ENCODE results near the gene ZBTB2.
A peak's percentile ranks its signal among the peaks of the same experiment; 100 is the strongest.

The ZBTB2 gene

GRCh38 chr6:151391471-151392413, at the start of gene ZBTB2:
ZBTB2 (minus strand) TSS chr6:151391559; CDS start chr6:151373637, 17,922 bp downstream.
- DNase-seq: peak; percentile 45 to 59

DNA sequence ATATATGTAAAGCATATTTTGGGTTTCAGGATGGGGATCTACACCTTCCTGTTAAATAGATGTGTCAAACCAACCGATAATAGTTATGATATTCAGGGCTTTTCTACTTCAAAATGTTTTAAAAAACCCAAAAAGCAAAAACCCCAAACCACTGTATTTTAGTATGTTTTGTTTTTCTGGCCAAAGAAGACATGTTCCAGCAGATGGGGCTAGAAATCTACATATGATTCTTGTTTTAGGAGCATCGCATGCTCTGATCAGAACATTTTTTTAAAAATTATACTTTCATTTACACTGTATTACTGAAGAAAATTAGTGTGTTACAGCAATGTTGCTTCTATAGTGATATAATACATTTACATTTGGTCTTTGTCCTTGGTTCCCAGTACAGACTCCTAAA, 49.6 kb upstream of the ZBTB2 start:
- DNase-seq: no peak

DNA sequence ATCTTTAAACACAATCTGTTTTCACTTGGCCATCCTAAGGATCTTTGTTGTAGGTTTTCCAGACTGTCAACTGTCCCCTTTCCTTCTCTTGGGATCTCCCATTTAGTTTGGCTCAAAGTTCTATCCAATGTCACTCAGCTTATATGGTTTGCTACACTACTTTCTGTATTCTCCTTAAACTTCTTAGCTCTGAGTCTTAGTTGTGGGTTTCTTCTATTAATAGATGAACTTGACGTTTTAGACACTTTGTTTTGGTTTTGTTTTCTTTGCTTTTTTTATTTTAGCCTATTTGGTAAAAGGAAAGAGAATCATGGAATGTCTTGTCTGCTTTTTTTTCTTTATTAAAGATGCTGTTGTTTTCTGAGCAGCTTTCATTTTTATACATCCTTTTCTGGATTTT, 49.1 kb upstream of the ZBTB2 start:
- DNase-seq: no peak

- DNase-seq: no peak
Measured at GRCh38 chr6:151437401-151437800, 46.0 kb upstream of the ZBTB2 start.

GRCh38 chr6:151436802-151437201, 45.4 kb upstream of the ZBTB2 start:
- DNase-seq: no peak

GRCh38 chr6:151436300-151436699, 44.9 kb upstream of the ZBTB2 start:
- no peak for DNase-seq

GRCh38 chr6:151434369-151434768, 43.0 kb upstream of the ZBTB2 start:
- no peak for DNase-seq

DNA sequence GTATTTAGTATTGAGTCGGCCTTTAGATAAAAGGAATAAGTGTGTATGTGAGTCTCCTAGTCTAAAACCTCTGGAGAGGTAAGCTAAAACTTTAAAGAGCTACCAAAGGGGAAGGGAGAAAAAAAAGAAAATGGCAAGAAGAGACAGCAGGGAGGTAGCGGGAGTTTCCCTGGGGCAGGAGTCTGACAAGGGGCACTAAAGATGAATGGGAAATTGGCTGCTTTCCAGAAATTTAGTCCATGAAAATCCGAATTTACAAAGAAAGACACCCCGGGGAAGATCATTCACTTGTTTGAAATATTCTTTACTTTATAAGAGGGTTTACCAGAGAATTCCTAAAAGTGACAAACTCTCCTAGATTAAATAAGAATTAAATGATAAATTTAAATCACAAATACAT, 41.3 kb upstream of the ZBTB2 start:
- DNase-seq: no peak

GRCh38 chr6:151431337-151431736, 40.0 kb upstream of the ZBTB2 start:
- no peak for DNase-seq

GRCh38 chr6:151430886-151431285, 39.5 kb upstream of the ZBTB2 start:
- DNase-seq: no peak

- DNase-seq: no peak
Measured at GRCh38 chr6:151428093-151428735, 36.9 kb upstream of the ZBTB2 start.

DNA sequence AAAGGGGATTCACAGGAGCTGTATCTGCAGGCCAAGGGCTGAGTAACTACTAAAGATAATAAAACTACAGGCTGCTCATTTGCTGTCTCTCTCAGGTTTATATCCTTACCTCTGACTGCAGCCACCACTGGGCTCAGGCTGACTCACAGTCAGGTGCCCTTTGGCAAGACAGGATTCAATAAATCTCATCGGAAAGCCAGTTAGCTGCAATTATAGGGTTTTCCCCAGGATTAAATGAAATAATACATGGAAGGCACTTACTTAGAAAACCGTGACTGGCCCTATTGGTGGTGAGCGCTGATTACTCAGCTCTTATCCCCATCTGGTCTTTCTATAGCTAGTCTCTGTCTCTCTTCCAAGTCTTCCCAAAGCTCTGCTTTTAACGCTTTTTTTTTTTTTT, 34.2 kb upstream of the ZBTB2 start:
- no peak for DNase-seq

- DNase-seq: no peak
Measured at GRCh38 chr6:151422981-151423380, 31.6 kb upstream of the ZBTB2 start.

GRCh38 chr6:151417477-151417876, 26.1 kb upstream of the ZBTB2 start:
- DNase-seq: no peak

GRCh38 chr6:151414641-151415260, 23.4 kb upstream of the ZBTB2 start:
- no peak for DNase-seq

GRCh38 chr6:151413372-151414145, 22.2 kb upstream of the ZBTB2 start:
- no peak for DNase-seq

GRCh38 chr6:151412909-151413308, 21.6 kb upstream of the ZBTB2 start:
- DNase-seq: no peak

GRCh38 chr6:151409679-151410078, 18.3 kb upstream of the ZBTB2 start:
- DNase-seq: no peak

- no peak for DNase-seq
Measured at GRCh38 chr6:151409260-151409659, 17.9 kb upstream of the ZBTB2 start.

GRCh38 chr6:151408858-151409257, 17.5 kb upstream of the ZBTB2 start:
- no peak for DNase-seq

- DNase-seq: no peak
Measured at GRCh38 chr6:151403919-151404308, 12.6 kb upstream of the ZBTB2 start.

GRCh38 chr6:151402228-151402627, 10.9 kb upstream of the ZBTB2 start:
- DNase-seq: no peak

- no peak for DNase-seq
Measured at GRCh38 chr6:151400473-151400872, 9.1 kb upstream of the ZBTB2 start.

Measured in NCI-H2081 (cell line).